ENCODE results near the gene ESPNL.

GRCh38 chr2:238138331-238139195 is 38.4 kb downstream of the ESPNL start, which contains the start of gene KLHL30:
- TF ChIP-seq CTCF (IDR thresholded peaks at IDR 0.05; ENCODE audit: low read length) (no peak), EZH2 (optimal IDR thresholded peaks at IDR 0.05; ENCODE audit: low read depth, low read length) (no peak), EZH2phosphoT487 (IDR thresholded peaks at IDR 0.05; ENCODE audit: low read length) (no peak)
